ENCODE results near the gene NDRG3.
"Not testable (repeated sequence)": the region's sequence is repeated elsewhere in the genome, so short reads cannot be mapped to it uniquely, and the experiment has no call there.

The NDRG3 gene

DNA sequence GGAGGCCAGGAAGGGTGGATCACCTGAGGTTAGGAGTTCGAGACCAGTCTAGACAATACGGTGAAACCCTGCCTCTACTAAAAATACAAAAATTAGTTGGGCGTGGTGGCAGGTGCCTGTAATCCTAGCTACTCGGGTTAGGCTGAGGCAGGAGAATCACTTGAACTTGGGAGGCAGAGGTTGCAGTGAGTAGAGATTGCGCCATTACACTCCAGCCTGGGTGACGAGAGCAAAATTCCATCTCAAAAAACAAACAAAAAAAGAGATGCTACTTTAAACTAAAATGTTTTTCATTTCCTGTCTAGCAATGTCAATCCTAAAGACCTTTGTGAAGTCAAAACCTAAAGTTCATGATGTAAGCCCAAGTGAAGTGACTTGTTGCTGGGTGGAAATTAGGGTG is 14.8 kb upstream of the NDRG3 start:
- DNase-seq (ENCODE audit: low read depth in 2 of 2): no peak

- DNase-seq (ENCODE audit: low read depth in 2 of 2): no peak
Measured at GRCh38 chr20:36758276-36758675, 12.4 kb upstream of the NDRG3 start.

GRCh38 chr20:36756496-36756895 is 10.6 kb upstream of the NDRG3 start:
- no peak for DNase-seq (ENCODE audit: low read depth in 2 of 2)

GRCh38 chr20:36754656-36755222 is 8.8 kb upstream of the NDRG3 start:
- no peak for DNase-seq (ENCODE audit: low read depth in 2 of 2)

DNA sequence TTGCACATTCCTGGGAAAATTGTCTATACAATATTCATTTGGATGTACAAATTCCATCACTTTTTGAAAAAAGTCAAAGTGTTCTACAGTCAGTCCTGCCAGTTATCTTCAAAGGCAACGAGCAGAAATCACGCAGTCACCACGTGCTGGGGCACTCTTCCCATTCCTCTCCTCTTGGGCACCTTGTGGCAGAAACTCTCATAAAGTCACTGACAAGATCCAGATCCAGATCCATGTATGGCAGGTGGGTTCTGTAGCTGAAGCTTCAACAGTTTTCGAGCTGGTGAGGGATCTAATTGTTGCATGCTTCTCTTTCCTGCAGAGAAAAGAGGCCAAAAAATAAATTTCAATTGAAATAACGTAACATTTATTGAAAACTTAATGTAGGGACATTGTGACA is 6.7 kb upstream of the NDRG3 start:
- no peak for DNase-seq (ENCODE audit: low read depth in 2 of 2)

DNA sequence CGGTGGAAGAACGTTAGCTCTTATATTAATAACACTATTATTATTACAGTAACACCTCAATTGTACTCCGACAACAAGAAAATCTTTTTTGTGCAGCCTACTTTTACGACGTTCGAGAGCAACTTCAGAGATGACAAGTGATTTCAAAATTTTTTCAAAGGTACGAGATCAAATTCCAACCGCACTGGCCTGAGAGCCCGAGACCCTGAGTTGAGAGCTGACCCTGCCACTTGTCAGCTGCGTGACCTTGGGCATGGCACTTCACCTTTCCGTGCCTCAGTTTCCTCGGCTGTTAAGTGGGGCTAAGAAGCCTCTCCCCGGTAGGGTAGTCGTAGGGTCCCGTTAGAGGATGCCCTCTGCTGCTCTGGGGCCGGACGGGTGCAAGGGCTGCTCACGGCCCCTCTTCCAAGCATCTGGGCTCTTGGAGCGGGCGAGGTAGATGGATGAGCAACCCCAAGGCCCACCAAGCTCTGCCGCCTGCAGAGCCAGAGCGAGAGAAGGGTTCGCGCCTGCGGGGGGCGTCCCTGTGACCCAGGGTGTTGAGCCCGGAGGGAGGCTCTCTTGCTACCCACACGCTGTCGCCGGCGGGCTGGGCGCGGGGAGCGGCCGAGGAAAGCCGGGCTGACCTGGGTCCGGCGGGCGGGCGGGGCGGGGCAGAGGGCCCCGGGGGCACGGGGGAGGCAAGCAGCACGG is 510 bp downstream of the NDRG3 start:
- DNase-seq (ENCODE audit: low read depth in 2 of 2): no peak

- no peak for DNase-seq (ENCODE audit: low read depth in 2 of 2)
Measured at GRCh38 chr20:36744764-36745191, 1.1 kb downstream of the NDRG3 start.

DNA sequence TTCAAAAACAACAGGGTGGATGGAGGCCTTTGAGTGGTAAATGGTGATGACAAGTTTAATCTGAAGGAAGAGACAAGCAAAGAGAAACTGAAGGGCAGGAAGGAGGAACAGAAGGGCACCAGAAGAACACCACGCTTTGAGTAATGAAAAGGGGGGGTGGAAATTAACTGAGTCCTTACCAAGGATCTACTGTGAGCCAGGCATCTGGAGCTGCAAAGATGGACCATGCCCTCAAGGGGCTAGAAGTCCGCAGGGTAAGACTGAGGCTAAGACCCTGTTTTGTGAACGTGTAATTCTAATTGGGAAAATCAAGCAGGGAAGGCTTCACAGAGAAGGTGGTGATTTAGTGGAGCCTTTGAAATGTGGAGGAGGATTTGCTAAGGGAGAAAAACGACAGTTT is 1.6 kb downstream of the NDRG3 start:
- DNase-seq (ENCODE audit: low read depth in 2 of 2): no peak

- no peak for DNase-seq (ENCODE audit: low read depth in 2 of 2)
Measured at GRCh38 chr20:36742558-36742957, 3.3 kb downstream of the NDRG3 start.

DNA sequence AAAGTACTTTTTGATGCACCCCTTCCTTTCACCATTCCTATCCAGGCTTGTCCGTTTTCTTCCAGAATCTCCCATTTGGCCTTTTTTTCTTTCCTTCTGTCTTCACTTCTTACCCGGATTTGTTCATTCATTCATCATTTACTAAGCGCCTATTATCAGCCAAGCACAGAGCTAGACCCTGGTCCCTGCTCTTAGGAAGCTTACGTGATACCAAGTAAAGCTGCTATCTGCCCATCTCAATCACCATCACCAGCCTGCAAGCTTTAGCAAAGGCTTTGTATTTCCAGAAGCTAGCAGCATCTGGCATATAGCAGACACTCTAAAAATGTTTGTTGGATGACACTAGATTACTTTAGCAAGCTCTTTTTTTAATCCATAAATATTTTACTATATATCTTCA is 4.8 kb downstream of the NDRG3 start:
- DNase-seq (ENCODE audit: low read depth in 2 of 2): no peak

- no peak for DNase-seq (ENCODE audit: low read depth in 2 of 2)
Measured at GRCh38 chr20:36737183-36737499, 8.7 kb downstream of the NDRG3 start.

DNA sequence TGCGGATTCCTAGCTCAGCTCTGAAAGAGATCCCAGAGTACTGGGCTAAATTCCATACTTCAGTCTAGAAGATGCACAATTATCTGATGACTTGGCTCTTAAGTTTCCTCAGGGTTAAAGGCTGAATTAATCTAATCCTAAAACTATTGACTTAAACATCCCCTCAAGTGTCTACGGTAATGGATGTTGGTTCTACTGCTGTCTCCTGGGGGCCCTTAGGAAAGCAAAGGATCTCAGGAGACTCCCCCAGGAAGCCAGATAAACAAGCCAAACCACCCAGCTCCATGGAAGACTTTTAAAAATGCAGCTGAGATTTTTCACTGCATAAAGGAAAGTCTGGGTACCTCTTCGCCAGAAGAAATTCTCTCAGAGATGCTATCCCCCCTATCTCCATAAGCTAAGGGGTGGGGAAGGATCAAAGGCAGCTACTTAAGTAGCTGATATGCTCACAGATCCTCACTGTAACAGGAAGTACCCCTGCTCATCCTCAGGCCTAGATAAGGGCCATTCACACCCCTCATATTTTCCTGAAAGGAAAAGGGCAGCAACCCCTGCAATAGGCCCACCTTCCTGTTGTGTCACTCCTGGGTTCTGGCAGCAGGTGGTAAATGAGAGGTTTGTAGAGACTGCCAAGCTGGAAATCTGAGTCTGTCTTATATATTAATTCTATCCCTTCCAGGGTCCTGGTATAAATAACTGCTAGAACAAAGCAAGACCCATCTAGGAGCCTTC is 9.3 kb downstream of the NDRG3 start:
- no peak for DNase-seq (ENCODE audit: low read depth in 2 of 2)

GRCh38 chr20:36732456-36732855 is 13.4 kb downstream of the NDRG3 start:
- DNase-seq (ENCODE audit: low read depth in 2 of 2): no peak

GRCh38 chr20:36728986-36729385 is 16.9 kb downstream of the NDRG3 start:
- no peak for DNase-seq (ENCODE audit: low read depth in 2 of 2)

GRCh38 chr20:36726168-36726567 is 19.7 kb downstream of the NDRG3 start:
- no peak for DNase-seq (ENCODE audit: low read depth in 2 of 2)

DNA sequence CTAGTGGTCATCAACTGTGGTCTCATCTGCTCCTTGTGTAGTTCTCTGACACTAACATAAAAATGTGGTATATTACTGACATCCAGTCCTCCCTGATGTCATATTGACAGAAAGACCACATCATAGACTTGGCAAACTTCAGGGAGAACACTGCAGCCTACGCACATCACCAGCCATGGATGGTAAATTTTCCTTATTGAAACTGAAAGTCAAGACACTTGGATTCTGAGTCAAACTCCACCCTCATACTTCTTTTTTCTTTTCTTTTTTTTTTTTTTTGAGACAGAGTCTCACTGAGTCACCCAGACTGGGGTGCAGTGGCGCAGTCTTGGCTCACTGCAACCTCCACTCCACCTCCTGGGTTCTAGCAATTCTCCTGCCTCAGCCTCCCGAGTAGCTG is 25.4 kb downstream of the NDRG3 start:
- no peak for DNase-seq (ENCODE audit: low read depth in 2 of 2)

- no peak for DNase-seq (ENCODE audit: low read depth in 2 of 2)
Measured at GRCh38 chr20:36717657-36718056, 28.2 kb downstream of the NDRG3 start.

- DNase-seq (ENCODE audit: low read depth in 2 of 2): no peak
Measured at GRCh38 chr20:36717021-36717420, 28.9 kb downstream of the NDRG3 start.

GRCh38 chr20:36712775-36713174 is 33.1 kb downstream of the NDRG3 start:
- no peak for DNase-seq (ENCODE audit: low read depth in 2 of 2)

DNA sequence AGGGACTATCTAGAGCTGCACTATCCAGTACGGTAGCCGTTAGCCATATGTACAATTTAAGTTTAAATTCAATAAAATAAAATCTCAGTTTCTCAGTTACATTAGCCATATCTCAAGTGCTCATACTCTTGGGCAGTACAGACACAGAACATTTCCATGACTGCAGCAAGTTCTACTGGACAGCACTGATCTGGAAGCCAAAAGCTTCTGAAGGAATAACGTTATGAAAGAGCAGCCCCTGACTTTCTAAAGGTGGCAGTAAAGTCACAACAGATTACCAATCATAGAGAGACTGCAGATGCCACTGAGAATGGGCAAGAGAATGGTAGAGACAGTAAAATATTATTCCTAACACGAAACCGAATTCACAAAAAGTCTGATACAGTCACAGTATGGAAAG is 36.8 kb downstream of the NDRG3 start:
- no peak for DNase-seq (ENCODE audit: low read depth in 2 of 2)

GRCh38 chr20:36703530-36703929 is 42.4 kb downstream of the NDRG3 start:
- DNase-seq (ENCODE audit: low read depth in 2 of 2): no peak

GRCh38 chr20:36700438-36700837 is 45.5 kb downstream of the NDRG3 start:
- DNase-seq (ENCODE audit: low read depth in 2 of 2): no peak

GRCh38 chr20:36695467-36695866 is 50.4 kb downstream of the NDRG3 start:
- DNase-seq (ENCODE audit: low read depth in 2 of 2): not testable (repeated sequence)

All from stimulated activated CD8-positive, alpha-beta memory T cell treated with anti-CD3 and anti-CD28 coated beads, Interleukin-7, amount 100 ng/mL, for 1 hour (primary cell).